Right cardiac atrium (tissue), 5 donors: Measurements from ENCODE around the gene SLC10A1. TPM values are rescaled to one million over a fixed set of nuclear protein-coding genes. Genes with fewer than 3 reads are reported as not detected.
"Not testable (repeated sequence)": the region's sequence is repeated elsewhere in the genome, so short reads cannot be mapped to it uniquely, and the experiment has no call there.

Source experiments
- ATAC-seq, 2 donors: fragments of 200-7000 bp; cut with Tn5 transposase; one replicate each; pipeline versions ENCODE4 v1.8.0 to v1.9.1; 2020; ENCODE audit warnings: moderate library complexity in 2 of 2, mild to moderate bottlenecking in 1 of 2
- DNase-seq, 3 donors: peaks; one replicate each; pipeline ENCODE4 v3.0.0-alpha.2; 2020
- H3K27ac ChIP-seq: one replicate; pipeline ENCODE4 v1.5.1; 2013; ENCODE audit warnings: mild to moderate bottlenecking, low read length, control low read depth, moderate library complexity
- H3K27me3 ChIP-seq: one replicate; pipeline ENCODE4 v1.6.1; 2013; ENCODE audit not compliant: control insufficient read depth, insufficient read depth
- H3K4me1 ChIP-seq: one replicate; pipeline ENCODE4 v1.6.1; 2013; ENCODE audit warnings: low read length; ENCODE audit not compliant: control insufficient read depth, insufficient read depth
- H3K4me3 ChIP-seq: one replicate; pipeline ENCODE4 v1.5.1; 2013; ENCODE audit warnings: low read length, control low read depth
- H3K9me3 ChIP-seq: one replicate; pipeline ENCODE4 v1.6.1; 2013; ENCODE audit warnings: low read length; ENCODE audit not compliant: control insufficient read depth
- WGBS: extraction: QIAGEN DNeasy Blood & Tissue Kit; methylation state at CpG from one replicate; pipeline ENCODE4 v1.1.7; 2013; 5-methylcytosine and 5-hydroxymethylcytosine counted together
- intact Hi-C, 4 donors: fragments of 100-400 bp; cut with DNase I; formaldehyde crosslinking; loops; one replicate each; pipeline versions ENCODE4 v1.11.0 to v1.14.0; 2022 to 2023
- polyA plus RNA-seq: library from polyadenylated mRNA; stranded (reverse); fragments of 200-250 nt; gene quantifications from one replicate; pipeline ENCODE4 v1.2.3, GENCODE V29; 2013
- total RNA-seq, 4 donors: library from RNA; stranded (reverse); fragmentation: NEBNext Ultra II Directional; extraction: Animal tissue kit (Norgen Biotek cat#: 25700); gene quantifications; one replicate each; pipeline ENCODE4 v1.2.1, GENCODE V29; 2021
- donor health status: healthy with polysubstance abuse.
- donor health status: DM: no; HTN: yes; CAD: no.
- donor health status: DM: no; HTN: no; CAD: no.
- donor health status: DM: no; HTN: yes; CAD: no; lungs with severe emphysema.
- donor health status: DM: yes; HTN: yes; CAD: no.

Gene SLC10A1
- total and polyA plus RNA-seq, 5 donors = not detected

DNA sequence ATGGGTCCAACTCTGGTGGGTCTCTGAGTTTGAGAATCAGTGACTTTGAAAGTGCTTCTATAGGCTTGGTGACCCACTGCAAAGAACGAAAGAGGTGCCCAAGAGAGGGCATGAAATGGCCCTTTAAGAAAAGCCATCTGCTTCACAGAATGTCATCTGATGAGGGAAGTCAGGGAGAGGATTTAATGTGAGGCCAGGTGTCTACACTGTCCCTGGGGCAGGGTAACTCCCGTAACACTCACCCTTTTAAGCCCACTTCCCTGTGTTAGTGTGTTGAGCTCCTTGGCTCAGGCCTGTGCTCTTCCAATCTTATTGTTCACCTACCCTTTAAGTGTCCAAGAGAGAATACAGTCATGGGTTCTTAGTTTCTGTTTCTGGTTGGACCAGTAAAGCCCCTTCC, 46.5 kb downstream of the SLC10A1 start:
- DNase-seq = no peak
- no peaks in the 10 kb centered on the region for H3K27me3 ChIP-seq
- intact Hi-C loops = no loop called here
- H3K27ac ChIP-seq = no peak overlapping the region
- H3K4me1 ChIP-seq = no peaks in the 10 kb centered on the region
- no peaks in the 10 kb centered on the region for H3K9me3 ChIP-seq
- WGBS = 96% methylated on average over 2 of the region's 2 CpGs
- H3K4me3 ChIP-seq = no peak overlapping the region
- no peak for ATAC-seq

DNA sequence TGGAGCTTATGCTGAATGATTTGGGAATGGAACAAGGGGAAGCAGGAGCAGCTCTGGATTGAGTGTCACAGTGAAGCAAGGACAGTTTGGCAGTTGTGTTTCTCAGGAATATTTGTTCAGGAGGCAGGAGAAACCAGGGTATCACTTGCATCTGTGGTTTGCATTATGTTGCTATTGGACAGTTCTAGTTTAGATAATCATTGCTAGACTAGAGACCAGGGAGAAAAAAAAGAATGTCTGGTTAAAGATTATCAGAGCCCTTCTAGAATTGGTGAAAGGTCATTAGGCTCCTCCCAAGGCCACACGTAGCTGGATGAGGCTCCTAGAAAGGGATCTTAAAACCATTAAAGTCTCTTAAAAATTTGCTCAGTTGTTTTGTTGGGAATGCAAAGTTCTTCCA, 47.1 kb downstream of the SLC10A1 start:
- H3K27me3 ChIP-seq = no peaks in the 10 kb centered on the region

DNA sequence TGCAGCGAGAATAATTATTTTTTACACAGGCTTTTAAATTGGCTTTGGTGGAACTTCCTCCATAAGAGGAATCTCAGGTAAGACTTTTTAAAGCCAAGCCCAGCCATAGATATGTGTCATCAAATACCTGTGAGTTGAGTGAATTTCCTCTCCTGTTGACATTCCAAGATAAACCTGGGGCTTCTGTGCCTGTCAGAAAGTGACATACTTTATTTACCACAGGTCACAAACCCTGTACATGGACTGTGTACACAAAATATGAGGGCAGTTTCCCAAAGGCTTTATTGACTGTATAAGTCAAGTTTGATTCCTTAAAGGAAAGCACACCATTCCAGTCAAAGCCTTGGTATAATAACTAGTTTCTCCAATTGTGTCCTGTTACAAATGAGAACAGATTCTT, 56.0 kb downstream of the SLC10A1 start:
- DNase-seq = no peak
- no peaks in the 10 kb centered on the region for H3K4me1 ChIP-seq
- WGBS = 97% methylated on average over 1 of the region's 1 CpG
- H3K4me3 ChIP-seq = no peak overlapping the region
- no peaks in the 10 kb centered on the region for H3K27me3 ChIP-seq
- ATAC-seq = no peak
- intact Hi-C loops = no loop called here
- no peaks in the 10 kb centered on the region for H3K9me3 ChIP-seq
- H3K27ac ChIP-seq = no peak overlapping the region

More for the DNA sequence above, 47.1 kb downstream of the SLC10A1 start:
- H3K27ac ChIP-seq = no peak overlapping the region
- no peak for ATAC-seq
- no peaks in the 10 kb centered on the region for H3K4me1 ChIP-seq
- intact Hi-C loops = no loop called here
- no peak for DNase-seq
- WGBS = 63% methylated on average over 1 of the region's 1 CpG
- H3K9me3 ChIP-seq = no peaks in the 10 kb centered on the region
- no peak overlapping the region for H3K4me3 ChIP-seq

DNA sequence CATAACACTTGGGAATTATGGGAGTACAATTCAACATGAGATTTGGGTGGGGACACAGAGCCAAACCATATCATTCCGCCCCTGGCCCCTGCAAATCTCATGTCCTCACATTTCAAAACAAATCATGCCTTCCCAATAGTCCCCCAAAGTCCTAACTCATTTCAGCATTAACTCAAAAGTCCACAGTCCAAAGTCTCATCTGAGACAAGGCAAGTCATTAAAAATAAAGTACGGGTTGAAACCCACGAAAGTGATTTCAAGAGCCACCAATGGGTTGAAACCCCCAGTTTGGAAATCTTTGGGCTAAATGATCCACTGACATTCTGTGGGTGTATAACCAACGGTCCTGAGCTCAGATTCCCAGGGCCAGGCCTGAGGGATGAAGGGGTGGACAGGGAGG, 60.6 kb downstream of the SLC10A1 start:
- H3K27me3 ChIP-seq, H3K27ac ChIP-seq, H3K9me3 ChIP-seq, H3K4me1 ChIP-seq, H3K4me3 ChIP-seq, intact Hi-C loops, DNase-seq, ATAC-seq: not testable (repeated sequence)
- 82% methylated on average over 4 of the region's 4 CpGs for WGBS

DNA sequence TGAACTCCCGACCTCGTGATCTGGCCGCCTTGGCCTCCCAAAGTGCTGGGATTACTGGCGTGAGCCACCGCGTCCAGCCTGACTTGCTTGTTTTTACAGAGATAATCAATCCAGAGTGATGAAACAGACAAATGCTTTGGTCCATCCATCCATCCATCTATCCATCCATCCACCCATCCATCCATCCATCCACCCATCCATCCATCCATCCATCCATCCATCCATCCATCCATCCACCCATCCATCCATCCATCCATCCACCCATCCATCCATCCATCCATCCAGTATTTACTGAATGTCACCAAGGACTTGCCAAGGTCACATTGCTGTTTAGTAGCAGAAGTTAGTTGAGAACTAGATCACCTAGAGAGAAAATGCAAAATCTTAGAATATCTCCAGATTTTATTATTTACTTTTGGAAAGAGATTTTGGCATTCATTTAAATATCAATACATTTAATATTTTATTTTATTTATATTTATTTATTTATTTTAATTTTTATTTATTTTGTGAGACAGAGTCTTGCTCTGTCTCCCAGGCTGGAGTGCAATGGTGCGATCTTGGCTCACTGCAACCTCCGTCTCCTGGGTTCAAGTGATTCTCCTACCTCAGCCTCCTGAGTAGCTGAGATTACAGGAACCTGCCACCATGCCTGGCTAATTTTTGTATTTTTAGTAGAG, 65.0 kb downstream of the SLC10A1 start:
- H3K27ac ChIP-seq, H3K4me3 ChIP-seq, H3K27me3 ChIP-seq, DNase-seq, H3K4me1 ChIP-seq, ATAC-seq, H3K9me3 ChIP-seq, intact Hi-C loops: not testable (repeated sequence)
- WGBS = 97% methylated on average over 8 of the region's 8 CpGs

DNA sequence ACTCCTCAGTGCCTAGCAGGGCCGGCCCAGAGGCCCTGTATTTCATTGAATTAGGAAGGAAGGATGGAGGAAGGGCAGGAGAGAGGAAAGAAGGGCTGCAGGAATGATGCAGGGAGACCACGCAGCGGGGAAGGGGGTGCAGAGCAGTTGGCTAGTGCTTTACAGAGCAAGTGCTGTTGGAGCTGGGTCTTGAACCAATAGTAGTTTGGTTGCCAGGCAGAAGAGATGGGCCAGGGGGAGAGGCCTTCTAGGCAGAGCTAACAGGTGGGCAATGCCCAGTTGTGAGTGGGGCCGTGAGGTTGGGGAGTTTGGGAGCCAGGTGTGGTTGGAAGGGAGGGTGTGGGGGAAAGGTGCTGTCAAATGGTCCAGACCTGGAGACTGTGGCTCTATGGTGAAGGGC, 69.2 kb downstream of the SLC10A1 start:
- Histone ChIP-seq H3K27ac (no peak overlapping the region), H3K4me1 (no peaks in the 10 kb centered on the region), H3K4me3 (no peak overlapping the region), H3K9me3 (no peaks in the 10 kb centered on the region), H3K27me3 (no peaks in the 10 kb centered on the region)
- intact Hi-C loops = loop anchor here (2.0 to 5.0 kb wide), 4 partner anchors 123 to 143 kb away; no protein-coding TSS in a partner anchor
- DNase-seq (no peak), ATAC-seq (no peak)
- 85% methylated on average over 4 of the region's 4 CpGs for WGBS

DNA sequence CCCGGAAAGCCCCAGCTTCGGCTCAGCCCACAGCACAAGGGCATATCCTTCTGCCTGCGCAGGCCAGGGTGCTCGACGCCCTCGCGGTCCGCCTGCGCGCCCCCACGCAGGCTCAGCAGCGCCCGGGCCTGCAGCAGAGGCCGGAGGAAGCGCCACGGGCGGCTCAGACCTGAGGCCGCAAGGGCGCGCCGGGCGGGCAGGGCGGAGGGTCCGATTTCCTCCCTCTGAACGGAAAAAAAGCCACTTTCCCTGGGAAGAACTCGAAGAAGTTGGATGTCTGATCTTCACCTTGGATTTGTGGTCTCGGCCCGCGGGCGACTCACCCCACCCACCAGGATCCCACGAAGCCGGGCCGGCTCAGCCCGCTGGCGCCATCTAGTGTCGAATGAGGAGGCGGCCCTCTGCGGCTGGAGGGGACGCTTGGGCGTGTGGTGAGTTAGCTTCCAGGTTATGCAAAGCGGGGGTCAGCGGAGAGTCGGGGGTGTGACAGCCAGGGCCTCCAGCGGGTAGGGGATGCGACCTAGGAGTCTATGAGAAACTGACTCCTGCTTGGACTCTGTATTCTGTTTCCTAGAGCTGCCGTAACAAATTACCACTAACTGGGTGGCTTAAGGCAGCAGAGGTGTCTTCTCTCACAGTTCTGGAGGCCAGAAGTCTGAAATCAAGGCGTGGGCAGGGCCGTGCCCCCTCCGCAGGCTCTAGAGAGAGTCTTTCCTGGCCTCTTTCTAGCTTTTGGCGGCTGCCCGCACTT, 70.1 kb downstream of the SLC10A1 start:
- ATAC-seq (peak; percentile 97 to 98), DNase-seq (peak; percentile 83 to 94 (median 93))
- H3K9me3 ChIP-seq = no peaks in the 10 kb centered on the region
- H3K4me1 ChIP-seq = no peaks in the 10 kb centered on the region
- no peaks in the 10 kb centered on the region for H3K27me3 ChIP-seq
- peak overlapping the region; percentile 4 for H3K4me3 ChIP-seq
- WGBS = 4% methylated on average over 51 of the region's 51 CpGs
- intact Hi-C loops = loop anchor here (2.0 to 5.0 kb wide), 4 partner anchors 122 to 142 kb away; no protein-coding TSS in a partner anchor
- H3K27ac ChIP-seq = no peak overlapping the region

Other genes starting within 250 kb of the SLC10A1 start
- not detected for gene CCDC177, start 222.4 kb downstream of the SLC10A1 start, total RNA-seq
- gene CCDC177, start 222.4 kb downstream of the SLC10A1 start, polyA plus RNA-seq = not detected
- 10 to 100 TPM; 16.5 to 25.9 (median 22.1) TPM for gene SUSD6, start 185.6 kb downstream of the SLC10A1 start, total RNA-seq
- 9.1 TPM for gene SUSD6, start 185.6 kb downstream of the SLC10A1 start, polyA plus RNA-seq
- gene SRSF5, start 30.1 kb downstream of the SLC10A1 start, total RNA-seq = 100 to 1,000 TPM; 210 to 259 (median 237) TPM
- 279 TPM for gene SRSF5, start 30.1 kb downstream of the SLC10A1 start, polyA plus RNA-seq
- 10 to 100 TPM; 18.3 to 37.0 (median 23.7) TPM for gene SMOC1, start 82.2 kb upstream of the SLC10A1 start, total RNA-seq
- 13.4 TPM for gene SMOC1, start 82.2 kb upstream of the SLC10A1 start, polyA plus RNA-seq